ENCODE measurements around the gene STK40.

Gene STK40

DNA sequence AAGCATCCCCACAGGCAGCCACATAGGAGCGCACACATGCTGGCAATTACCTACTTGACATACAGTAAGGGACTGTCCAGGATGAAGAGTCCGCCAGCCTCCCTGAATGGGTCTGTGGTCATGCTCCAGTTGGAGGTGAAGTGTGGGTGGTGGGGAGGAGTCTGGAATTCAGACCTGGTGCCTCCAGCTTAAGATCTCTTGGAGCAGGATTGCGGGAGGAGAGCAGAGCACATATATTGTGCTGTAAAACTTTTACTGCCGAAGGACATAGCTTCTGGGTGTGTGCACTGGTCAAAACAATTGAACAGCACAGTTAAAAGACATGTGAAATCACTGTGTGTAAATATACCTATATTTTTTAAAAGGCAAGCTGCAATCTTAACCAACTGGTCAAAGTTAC, 17.9 kb downstream of the STK40 start:
- no peak for DNase-seq

DNA sequence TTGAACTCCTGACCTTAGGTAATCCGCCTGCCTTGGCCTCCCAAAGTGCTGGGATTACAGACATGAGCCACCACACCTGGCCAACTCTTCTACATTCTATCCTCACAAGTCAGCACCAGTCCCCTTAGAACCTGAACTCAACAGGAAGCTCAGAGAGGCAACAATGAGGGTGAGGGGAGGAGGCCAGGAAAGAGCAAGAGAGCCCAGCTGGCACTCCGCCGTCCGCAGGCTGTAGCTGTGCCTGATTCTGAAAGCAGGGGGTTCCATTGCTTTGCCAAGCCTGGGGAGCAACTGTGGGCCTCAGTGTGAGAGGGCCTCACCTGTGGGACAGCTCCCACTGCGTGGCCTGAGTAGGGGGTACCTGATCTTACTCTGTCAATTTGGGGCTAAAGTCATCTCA, 18.7 kb downstream of the STK40 start:
- DNase-seq: no peak

DNA sequence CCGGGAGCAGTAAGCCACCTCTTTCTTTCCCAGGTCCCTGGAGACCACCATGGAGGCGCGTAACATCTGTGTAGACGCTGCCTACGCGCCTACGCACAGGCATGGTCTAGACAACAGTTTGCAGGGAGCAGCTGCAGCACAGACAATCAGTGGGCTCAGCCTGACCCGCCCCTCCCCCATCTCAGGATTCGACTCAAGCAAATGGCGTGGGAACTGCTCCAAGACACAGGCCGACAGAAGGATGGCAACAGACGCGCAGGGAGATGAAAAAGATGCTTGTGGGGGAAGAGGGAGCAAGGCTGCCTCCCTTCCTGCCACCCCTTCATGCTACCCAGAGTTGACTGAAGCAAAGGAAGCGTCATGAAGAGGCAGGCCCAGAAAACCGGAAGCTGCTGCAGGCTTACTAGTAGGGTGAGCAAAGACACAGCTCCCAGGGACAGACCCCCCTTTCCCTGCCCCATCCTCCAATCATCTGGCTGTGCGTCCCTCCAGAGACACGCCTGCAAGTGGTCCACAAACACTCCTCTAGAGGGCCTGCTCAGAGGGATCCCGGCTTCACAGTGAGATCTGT, 19.5 kb downstream of the STK40 start:
- DNase-seq: peak; percentile 51

DNA sequence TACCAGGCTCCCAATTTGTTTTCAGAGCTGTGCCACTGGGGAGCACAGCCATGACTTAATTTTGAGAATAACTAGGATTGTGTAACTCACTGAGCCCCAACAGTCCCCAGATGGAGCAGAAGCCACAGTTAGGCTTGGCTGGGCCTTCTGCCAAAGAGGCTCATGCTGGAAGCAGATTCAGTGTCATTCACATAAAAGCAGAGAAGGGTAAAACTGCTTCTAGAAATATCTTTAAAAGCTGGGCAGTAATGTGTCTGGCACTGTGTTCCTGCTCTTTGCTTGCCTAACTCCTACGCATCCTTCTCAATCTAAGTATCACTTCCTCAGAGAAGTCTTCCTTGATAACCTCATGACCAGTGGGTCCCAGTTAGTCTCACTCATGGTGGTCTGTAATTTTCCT, 20.3 kb downstream of the STK40 start:
- no peak for DNase-seq

DNA sequence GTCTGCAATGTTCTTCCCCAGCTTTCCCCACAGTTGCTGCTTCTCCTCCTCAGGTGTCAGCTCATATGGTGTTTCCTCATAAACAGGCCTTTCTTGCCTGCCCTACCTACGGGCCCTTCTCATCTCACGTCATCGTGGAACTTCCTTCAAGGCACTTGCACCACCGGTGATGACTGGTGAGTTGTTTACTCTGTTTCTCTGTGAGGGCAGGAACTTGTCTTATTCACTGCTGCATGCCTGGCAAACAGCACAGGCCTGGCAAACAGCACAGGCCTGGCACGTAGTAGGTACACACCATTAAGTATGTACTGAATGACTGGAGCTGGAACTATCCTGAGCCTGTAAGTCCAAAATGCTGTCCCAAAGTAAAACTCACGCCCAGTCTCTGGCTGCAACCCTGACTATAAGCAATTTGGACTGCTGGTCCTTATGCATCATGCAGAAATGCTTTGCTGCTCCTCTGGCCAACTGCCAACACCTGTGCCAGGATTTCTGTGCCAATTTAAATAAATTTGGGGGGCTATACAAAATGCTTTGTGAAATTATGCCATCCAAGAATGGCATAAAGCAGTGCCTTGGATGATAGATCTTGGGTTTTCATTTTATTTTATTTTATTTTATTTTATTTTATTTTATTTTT, 25.7 kb downstream of the STK40 start:
- no peak for DNase-seq

DNA sequence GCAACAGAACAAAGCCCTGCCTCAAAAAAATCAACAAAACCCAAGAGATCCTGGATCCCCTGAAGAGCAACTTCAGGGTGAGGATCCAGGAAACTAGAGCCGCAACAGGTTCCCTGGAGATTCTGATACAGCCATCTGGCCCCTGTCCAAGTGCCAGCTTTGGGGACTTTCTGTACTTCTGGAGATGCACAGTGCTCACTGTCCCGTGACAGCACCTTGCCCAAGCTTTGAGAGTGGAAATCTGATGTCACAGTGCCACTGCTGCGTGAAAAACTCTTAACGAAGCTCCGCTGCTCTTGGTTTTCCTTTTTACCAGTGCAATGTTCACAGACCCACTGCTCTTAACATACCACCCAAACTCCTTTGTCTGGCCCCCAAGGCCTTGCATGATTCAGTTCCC, 26.3 kb downstream of the STK40 start:
- no peak for DNase-seq

- no peak for DNase-seq
Observed at GRCh38 chr1:36358514-36359084, 27.1 kb downstream of the STK40 start.

GRCh38 chr1:36355811-36356210, 29.9 kb downstream of the STK40 start:
- no peak for DNase-seq

DNA sequence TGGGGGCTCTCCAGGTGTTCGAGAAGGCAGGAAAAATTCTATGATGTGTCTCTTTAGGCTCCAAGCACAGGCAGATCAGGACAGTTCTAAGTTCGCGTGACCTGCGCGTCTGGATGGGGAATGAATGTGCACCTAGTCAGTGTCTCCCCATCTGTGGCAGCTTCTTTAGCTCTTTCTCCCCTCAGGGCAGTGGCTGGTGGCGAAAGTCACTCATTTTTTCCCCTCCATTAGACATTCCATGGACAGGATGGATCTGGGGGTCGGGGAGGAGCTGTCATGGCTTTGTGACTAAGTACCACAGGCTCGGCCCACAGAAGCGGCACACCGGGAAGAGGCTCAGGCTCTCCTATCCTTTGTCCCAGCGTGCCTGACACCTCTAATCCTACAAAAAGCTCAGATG, 31.2 kb downstream of the STK40 start:
- no peak for DNase-seq

- no peak for DNase-seq
Observed at GRCh38 chr1:36352910-36353878, 32.5 kb downstream of the STK40 start.

DNA sequence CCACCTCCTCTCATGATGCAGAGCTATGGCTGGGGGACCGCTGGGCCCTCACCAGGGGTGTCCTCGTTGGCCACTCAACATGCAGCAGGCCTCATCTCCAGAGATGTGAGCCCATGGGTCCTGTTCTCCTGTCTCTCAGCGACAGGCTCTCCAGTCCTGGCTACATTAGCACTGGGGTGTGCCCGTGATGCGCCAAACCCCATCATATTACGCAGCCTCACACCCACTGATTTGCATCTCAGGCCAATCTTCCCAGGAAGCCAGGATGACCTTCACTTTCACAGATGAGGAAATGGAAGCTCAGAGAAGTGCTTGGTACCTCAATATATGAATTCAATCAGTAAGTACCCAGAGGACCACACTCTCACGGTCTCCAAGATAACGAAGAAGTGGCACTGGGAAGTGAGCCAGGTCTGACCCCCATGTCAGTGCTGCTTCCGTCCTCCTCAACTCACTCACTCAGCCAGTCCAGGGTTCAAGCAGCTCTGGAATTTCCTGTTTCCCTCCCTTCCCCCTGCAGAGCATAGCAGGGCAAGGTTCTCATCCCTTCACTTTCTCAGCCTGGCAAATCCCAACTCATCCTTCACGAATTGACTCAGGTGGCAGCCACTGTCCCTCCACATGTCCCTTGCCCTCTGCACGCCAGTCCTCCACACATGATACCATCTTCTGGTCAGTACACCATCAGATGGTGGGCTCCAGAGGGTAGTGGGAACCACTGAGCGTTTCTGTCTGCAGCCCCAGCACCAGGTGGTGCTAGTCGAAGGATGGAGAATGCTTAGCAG, 33.4 kb downstream of the STK40 start:
- DNase-seq: no peak

- DNase-seq: no peak
Observed at GRCh38 chr1:36351227-36351977, 34.3 kb downstream of the STK40 start.

- peak; percentile 73 for DNase-seq
Observed at GRCh38 chr1:36350659-36351226, 35.0 kb downstream of the STK40 start.

- no peak for DNase-seq
Observed at GRCh38 chr1:36349839-36350238, 35.9 kb downstream of the STK40 start.

GRCh38 chr1:36349241-36349671, 36.5 kb downstream of the STK40 start:
- DNase-seq: peak; percentile 44

DNA sequence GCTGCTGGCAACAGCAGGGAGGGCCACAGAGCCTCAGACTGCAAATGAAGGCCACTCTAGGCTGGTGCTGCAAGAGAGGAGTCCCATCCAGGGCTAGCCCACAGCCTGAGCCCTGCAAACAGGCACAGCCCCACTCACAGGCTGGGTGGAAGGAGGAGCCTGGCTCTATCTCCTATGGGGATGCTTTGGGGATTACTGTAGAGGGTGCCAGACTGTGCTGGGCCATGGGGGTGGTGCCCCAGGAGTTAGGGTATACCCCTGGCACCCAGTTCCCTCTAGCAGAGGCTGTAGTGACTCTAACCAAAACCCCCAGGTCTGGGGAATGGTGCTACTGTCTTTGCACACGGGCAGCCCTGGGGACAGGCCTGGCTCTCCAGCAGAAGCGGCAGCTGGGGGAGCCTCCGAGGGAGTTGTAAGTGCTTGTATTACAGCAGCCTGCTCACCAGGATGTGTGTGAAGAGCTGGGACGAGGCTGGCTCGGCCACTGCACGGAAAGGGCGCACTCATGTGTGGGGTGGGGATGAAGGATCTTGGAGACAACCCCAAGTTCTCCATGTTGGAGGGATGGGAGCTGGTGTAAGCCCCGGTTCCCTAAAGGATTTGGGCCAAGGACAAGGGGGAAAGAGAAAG, 38.9 kb downstream of the STK40 start:
- no peak for DNase-seq

- no peak for DNase-seq
Observed at GRCh38 chr1:36345353-36345752, 40.4 kb downstream of the STK40 start.

GRCh38 chr1:36344395-36344680, 41.4 kb downstream of the STK40 start:
- no peak for DNase-seq

DNA sequence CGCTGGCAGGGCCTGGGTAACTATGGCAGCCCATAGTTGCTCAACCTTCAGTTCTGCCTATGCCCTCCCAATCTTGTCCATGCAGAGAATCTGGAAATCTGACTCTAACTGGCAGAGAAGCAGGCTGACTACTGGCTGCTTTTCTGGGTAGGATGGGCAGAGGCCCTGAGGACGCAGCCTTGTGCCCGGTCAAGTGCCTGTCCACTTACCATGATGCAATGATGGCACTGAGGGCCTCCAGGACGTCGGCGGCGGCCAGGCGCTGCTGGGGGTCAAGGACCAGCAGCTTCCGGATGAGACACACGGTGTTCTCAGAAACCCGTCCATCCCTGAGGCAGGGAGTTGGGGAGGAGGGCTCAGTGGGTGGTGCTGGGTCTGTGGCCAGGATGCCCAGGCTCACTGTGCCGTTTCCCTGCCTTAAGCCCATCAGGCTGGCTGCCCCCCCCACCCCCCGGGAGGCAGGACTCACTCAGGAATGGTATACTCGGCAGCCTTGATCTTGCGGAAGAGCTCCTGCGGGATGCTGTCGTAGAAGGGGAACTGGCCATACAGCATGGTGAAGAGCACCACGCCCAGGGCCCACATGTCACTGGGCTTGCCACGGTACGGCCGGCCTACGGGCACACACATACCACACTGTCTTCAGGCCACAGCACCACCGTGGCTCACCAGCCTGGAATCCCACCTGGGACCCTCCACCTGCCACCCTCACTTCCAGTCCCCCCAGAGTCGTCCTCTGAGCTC, 41.9 kb downstream of the STK40 start:
- DNase-seq: no peak

- peak; percentile 54 for DNase-seq
Observed at GRCh38 chr1:36342426-36343185, 43.1 kb downstream of the STK40 start.
